ENCODE data around the gene ANAPC4. TPM values are rescaled to one million over a fixed set of nuclear protein-coding genes. Genes with fewer than 3 reads are reported as not detected.

Gene ANAPC4
- total RNA-seq, 2 donors from 2014 or later, result 34.9 to 54.4 TPM

DNA sequence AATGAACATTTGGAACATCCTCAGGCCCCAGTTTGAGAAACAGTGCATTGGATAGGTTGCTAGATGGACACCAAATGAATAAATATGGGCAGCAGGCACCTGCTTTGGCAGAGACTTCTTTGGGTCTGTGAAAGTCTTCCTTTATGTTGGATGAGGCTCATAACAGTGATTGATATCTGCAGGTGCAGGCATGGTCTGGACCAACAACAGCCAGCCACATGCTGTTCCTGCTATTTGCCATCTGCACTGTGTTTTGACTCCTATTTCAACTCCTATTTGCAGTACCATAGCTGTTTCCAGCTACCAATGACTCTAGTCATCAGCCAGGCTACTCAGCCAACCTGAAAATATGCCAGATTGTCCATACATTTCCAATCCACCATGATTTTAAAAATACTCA is 60.9 kb downstream of the ANAPC4 start:
- Mint-ChIP-seq H3K27ac (no peak overlapping the region), H3K4me1 (no peaks in the 10 kb centered on the region), H3K27me3 (no peaks in the 10 kb centered on the region), H3K36me3 (ENCODE audit: low read depth) (no peaks in the 10 kb centered on the region), H3K9me3 (peaks cover 4% of the 10 kb centered on the region), H3K4me3 (no peak overlapping the region)
- ATAC-seq (replicated peaks), result no peak

GRCh38 chr4:25439918-25440477 is 62.9 kb downstream of the ANAPC4 start:
- ATAC-seq (replicated peaks), result peak; percentile 70
- Mint-ChIP-seq H3K27me3 (no peaks in the 10 kb centered on the region), H3K4me3 (no peak overlapping the region), H3K9me3 (peaks cover 4% of the 10 kb centered on the region), H3K4me1 (no peaks in the 10 kb centered on the region), H3K27ac (no peak overlapping the region), H3K36me3 (ENCODE audit: low read depth) (no peaks in the 10 kb centered on the region)

- Mint-ChIP-seq H3K36me3 (ENCODE audit: low read depth) (no peaks in the 10 kb centered on the region), H3K4me3 (no peak overlapping the region), H3K27ac (no peak overlapping the region), H3K9me3 (peaks cover 4% of the 10 kb centered on the region), H3K4me1 (no peaks in the 10 kb centered on the region), H3K27me3 (no peaks in the 10 kb centered on the region)
- ATAC-seq (replicated peaks), result no peak
Observed at GRCh38 chr4:25440478-25441030, 63.5 kb downstream of the ANAPC4 start.

GRCh38 chr4:25441519-25442117 is 64.6 kb downstream of the ANAPC4 start:
- no peaks in the 10 kb centered on the region for H3K36me3 Mint-ChIP-seq (ENCODE audit: low read depth)
- H3K4me3 Mint-ChIP-seq, result no peak overlapping the region
- H3K4me1 Mint-ChIP-seq, result no peaks in the 10 kb centered on the region
- no peak overlapping the region for H3K27ac Mint-ChIP-seq
- H3K27me3 Mint-ChIP-seq, result no peaks in the 10 kb centered on the region
- peak; percentile 52 for ATAC-seq (replicated peaks)
- peaks cover 4% of the 10 kb centered on the region for H3K9me3 Mint-ChIP-seq

- no peak for ATAC-seq (replicated peaks)
- no peak overlapping the region for H3K27ac Mint-ChIP-seq
- H3K9me3 Mint-ChIP-seq, result peaks cover 4% of the 10 kb centered on the region
- no peak overlapping the region for H3K4me3 Mint-ChIP-seq
- no peaks in the 10 kb centered on the region for H3K27me3 Mint-ChIP-seq
- H3K36me3 Mint-ChIP-seq (ENCODE audit: low read depth), result no peaks in the 10 kb centered on the region
- H3K4me1 Mint-ChIP-seq, result no peaks in the 10 kb centered on the region
Observed at GRCh38 chr4:25442863-25443307, 65.8 kb downstream of the ANAPC4 start.

DNA sequence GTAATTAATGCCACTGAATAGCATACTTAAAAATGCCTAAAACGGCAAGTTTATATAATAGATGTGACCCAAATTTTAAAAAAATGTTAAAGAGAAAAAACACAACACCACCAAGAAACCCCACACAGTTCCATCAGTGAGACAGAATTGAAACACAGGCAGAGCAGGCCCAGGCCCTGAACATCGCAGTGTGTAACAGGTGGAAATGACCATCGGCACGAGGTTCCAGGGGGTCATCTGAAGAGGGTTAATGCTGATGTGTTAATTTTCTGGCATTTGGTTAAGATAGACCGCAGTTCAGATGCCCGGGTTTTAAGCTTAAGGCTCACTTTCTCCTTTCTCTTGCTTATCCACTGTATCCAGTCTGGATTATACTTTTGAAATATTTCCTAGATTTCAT is 66.8 kb downstream of the ANAPC4 start:
- Mint-ChIP-seq H3K36me3 (ENCODE audit: low read depth) (no peaks in the 10 kb centered on the region), H3K4me1 (no peaks in the 10 kb centered on the region), H3K27ac (no peak overlapping the region), H3K9me3 (peaks cover 2% of the 10 kb centered on the region), H3K4me3 (no peak overlapping the region), H3K27me3 (no peaks in the 10 kb centered on the region)
- ATAC-seq (replicated peaks), result no peak

- no peak overlapping the region for H3K27ac Mint-ChIP-seq
- peaks cover 5% of the 10 kb centered on the region for H3K4me1 Mint-ChIP-seq
- H3K36me3 Mint-ChIP-seq (ENCODE audit: low read depth), result no peaks in the 10 kb centered on the region
Observed at GRCh38 chr4:25446611-25447010, 69.5 kb downstream of the ANAPC4 start.

GRCh38 chr4:25448379-25449109 is 71.5 kb downstream of the ANAPC4 start:
- ATAC-seq (replicated peaks), result peak; percentile 66
- no peak overlapping the region for H3K27ac Mint-ChIP-seq
- no peaks in the 10 kb centered on the region for H3K9me3 Mint-ChIP-seq
- no peaks in the 10 kb centered on the region for H3K27me3 Mint-ChIP-seq
- no peaks in the 10 kb centered on the region for H3K36me3 Mint-ChIP-seq (ENCODE audit: low read depth)
- H3K4me3 Mint-ChIP-seq, result no peak overlapping the region
- H3K4me1 Mint-ChIP-seq, result peaks cover 5% of the 10 kb centered on the region

More at GRCh38 chr4:25446611-25447010, 69.5 kb downstream of the ANAPC4 start:
- no peak for ATAC-seq (replicated peaks)
- H3K27me3 Mint-ChIP-seq, result no peaks in the 10 kb centered on the region
- H3K4me3 Mint-ChIP-seq, result no peak overlapping the region
- H3K9me3 Mint-ChIP-seq, result no peaks in the 10 kb centered on the region

GRCh38 chr4:25449270-25449669 is 72.2 kb downstream of the ANAPC4 start:
- H3K27ac Mint-ChIP-seq, result peak overlapping the region; percentile 17
- H3K9me3 Mint-ChIP-seq, result no peaks in the 10 kb centered on the region
- ATAC-seq (replicated peaks), result peak; percentile 25
- no peaks in the 10 kb centered on the region for H3K27me3 Mint-ChIP-seq
- no peak overlapping the region for H3K4me3 Mint-ChIP-seq
- H3K36me3 Mint-ChIP-seq (ENCODE audit: low read depth), result no peaks in the 10 kb centered on the region
- peaks cover 5% of the 10 kb centered on the region for H3K4me1 Mint-ChIP-seq

DNA sequence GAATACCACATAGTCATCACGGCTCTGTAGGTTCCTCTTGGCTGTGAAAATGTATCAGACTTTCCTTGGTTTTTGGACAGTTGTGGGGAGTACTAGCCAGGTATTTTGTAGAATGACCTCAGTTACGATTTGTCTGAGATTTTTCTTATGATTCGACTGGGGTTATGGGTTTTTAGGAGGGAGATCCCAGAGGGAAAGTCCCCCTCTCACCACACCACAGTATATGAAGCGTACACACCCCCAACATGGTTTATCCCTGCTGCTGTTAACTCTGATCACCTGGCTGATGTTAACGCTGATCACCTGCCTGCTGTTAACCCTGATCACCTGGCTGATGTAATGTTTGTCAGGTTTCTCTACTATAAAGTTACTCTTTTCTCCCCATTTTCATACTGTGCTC is 72.6 kb downstream of the ANAPC4 start:
- no peaks in the 10 kb centered on the region for H3K9me3 Mint-ChIP-seq
- no peaks in the 10 kb centered on the region for H3K36me3 Mint-ChIP-seq (ENCODE audit: low read depth)
- H3K4me1 Mint-ChIP-seq, result peaks cover 5% of the 10 kb centered on the region
- H3K4me3 Mint-ChIP-seq, result no peak overlapping the region
- H3K27me3 Mint-ChIP-seq, result no peaks in the 10 kb centered on the region
- peak overlapping the region; percentile 17 for H3K27ac Mint-ChIP-seq
- ATAC-seq (replicated peaks), result peak; percentile 65

- H3K4me1 Mint-ChIP-seq, result peaks cover 5% of the 10 kb centered on the region
- no peaks in the 10 kb centered on the region for H3K36me3 Mint-ChIP-seq (ENCODE audit: low read depth)
- H3K27me3 Mint-ChIP-seq, result no peaks in the 10 kb centered on the region
- H3K9me3 Mint-ChIP-seq, result no peaks in the 10 kb centered on the region
- no peak for ATAC-seq (replicated peaks)
- H3K4me3 Mint-ChIP-seq, result no peak overlapping the region
- H3K27ac Mint-ChIP-seq, result no peak overlapping the region
Observed at GRCh38 chr4:25450491-25450901, 73.4 kb downstream of the ANAPC4 start.

DNA sequence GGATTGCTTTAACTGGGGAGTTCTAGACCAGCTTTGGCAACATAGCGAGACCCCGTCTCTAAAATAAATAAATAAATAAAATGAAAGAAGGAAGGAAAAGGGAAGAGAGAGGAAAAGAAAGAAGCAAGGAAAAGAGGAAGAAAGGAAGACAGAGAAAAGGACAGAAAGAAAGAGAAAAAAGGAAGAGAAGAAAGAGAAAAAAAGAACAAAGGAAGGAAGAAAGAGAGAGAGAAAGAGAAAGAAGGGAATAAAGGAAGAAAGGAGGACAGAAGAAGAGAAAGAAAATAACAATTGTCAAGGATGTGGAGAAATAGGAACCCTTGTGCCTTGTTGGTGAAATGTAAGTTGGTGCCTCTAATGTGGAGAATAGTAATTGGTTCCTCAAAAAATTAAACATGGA is 74.6 kb downstream of the ANAPC4 start:
- Mint-ChIP-seq H3K27me3 (no peaks in the 10 kb centered on the region), H3K4me3 (no peak overlapping the region), H3K4me1 (peaks cover 5% of the 10 kb centered on the region), H3K27ac (no peak overlapping the region), H3K9me3 (no peaks in the 10 kb centered on the region), H3K36me3 (ENCODE audit: low read depth) (no peaks in the 10 kb centered on the region)
- ATAC-seq (replicated peaks), result no peak

GRCh38 chr4:25452081-25452480 is 75.0 kb downstream of the ANAPC4 start:
- no peak overlapping the region for H3K4me3 Mint-ChIP-seq
- no peak overlapping the region for H3K27ac Mint-ChIP-seq
- no peaks in the 10 kb centered on the region for H3K36me3 Mint-ChIP-seq (ENCODE audit: low read depth)
- H3K4me1 Mint-ChIP-seq, result peaks cover 5% of the 10 kb centered on the region
- no peak for ATAC-seq (replicated peaks)
- H3K9me3 Mint-ChIP-seq, result no peaks in the 10 kb centered on the region
- no peaks in the 10 kb centered on the region for H3K27me3 Mint-ChIP-seq

GRCh38 chr4:25454476-25454875 is 77.4 kb downstream of the ANAPC4 start:
- peaks cover 4% of the 10 kb centered on the region for H3K4me1 Mint-ChIP-seq
- ATAC-seq (replicated peaks), result no peak

More at GRCh38 chr4:25454476-25454875, 77.4 kb downstream of the ANAPC4 start:
- Mint-ChIP-seq H3K27me3 (no peaks in the 10 kb centered on the region), H3K9me3 (no peaks in the 10 kb centered on the region), H3K27ac (no peak overlapping the region), H3K4me3 (no peak overlapping the region), H3K36me3 (ENCODE audit: low read depth) (no peaks in the 10 kb centered on the region)
